Astrocyte of the cerebellum (primary cell): Measurements from ENCODE around the gene RPA3.

ENCODE experiments used
- DNase-seq: peaks from one replicate; pipeline ENCODE4 v3.0.0-alpha.2; 2011; ENCODE audit warnings: low read depth
- H3K4me3 ChIP-seq: 2 replicates; pipeline ENCODE4 v1.5.1; 2011; ENCODE audit warnings: mild to moderate bottlenecking, low read depth, low read length, moderate library complexity
- CTCF ChIP-seq: IDR thresholded peaks from 2 replicates; pipeline ENCODE4 v1.5.1; 2012; ENCODE audit warnings: low read length, low read depth, moderate library complexity, mild to moderate bottlenecking; ENCODE audit errors: missing control alignments
- in situ Hi-C: cut with HindIII; loops from 2 replicates; pipeline ENCODE4 v1.10.0; 2017; ENCODE audit warnings: low sequenced_read_pairs

RPA3 gene

GRCh38 chr7:7701527-7701926 lies 16.9 kb downstream of the RPA3 start:
- DNase-seq = no peak
- no peak overlapping the region for H3K4me3 ChIP-seq
- in situ Hi-C loops = no loop called here
- TF ChIP-seq CTCF = no peak

- in situ Hi-C loops = no loop called here
- H3K4me3 ChIP-seq = no peak overlapping the region
- TF ChIP-seq CTCF = no peak
- DNase-seq = no peak
Observed at GRCh38 chr7:7699970-7700369, 18.4 kb downstream of the RPA3 start.

GRCh38 chr7:7699380-7699779 lies 19.0 kb downstream of the RPA3 start:
- DNase-seq = no peak
- no peak for TF ChIP-seq CTCF
- in situ Hi-C loops = no loop called here
- no peak overlapping the region for H3K4me3 ChIP-seq

GRCh38 chr7:7698930-7699329 lies 19.5 kb downstream of the RPA3 start:
- no peak for TF ChIP-seq CTCF
- H3K4me3 ChIP-seq = no peak overlapping the region
- DNase-seq = no peak
- in situ Hi-C loops = no loop called here

- no peak overlapping the region for H3K4me3 ChIP-seq
- peak; percentile 12 for DNase-seq
- no peak for TF ChIP-seq CTCF
- in situ Hi-C loops = no loop called here
Observed at GRCh38 chr7:7696458-7697119, 21.8 kb downstream of the RPA3 start.

GRCh38 chr7:7695111-7695817 lies 23.1 kb downstream of the RPA3 start:
- no peak overlapping the region for H3K4me3 ChIP-seq
- in situ Hi-C loops = no loop called here
- no peak for TF ChIP-seq CTCF
- peak; percentile 26 for DNase-seq
